ENCODE results near the gene KRT12. TPM values are rescaled to one million over a fixed set of nuclear protein-coding genes. Genes with fewer than 3 reads are reported as not detected.
"Not testable (repeated sequence)": the region's sequence is repeated elsewhere in the genome, so short reads cannot be mapped to it uniquely, and the experiment has no call there.

KRT12 gene
- total RNA-seq, 5 donors from 2014 or later (not counting 1 experiment from before 2014, with no cell fraction given): 0.10 TPM; not detected in 4

GRCh38 chr17:40817103-40817682 lies 49.8 kb downstream of the KRT12 start:
- Mint-ChIP-seq H3K4me3 (peak overlapping the region; percentile 49 to 59 (median 56)), H3K27ac (no peak overlapping the region), H3K27me3 (peaks cover 22 to 28% of the 10 kb centered on the region in 2 donors), H3K36me3 (peaks cover 28% of the 10 kb centered on the region), H3K9me3 (peaks cover 0 to 6% (median 0%) of the 10 kb centered on the region in 3 donors), H3K4me1 (peaks cover 20 to 31% (median 27%) of the 10 kb centered on the region in 3 donors)
- peaks cover 6 to 10% of the 10 kb centered on the region in 2 experiments for H3K4me1 ChIP-seq (ENCODE audit: control insufficient read depth in 1 of 2, extremely low read depth in 1 of 2, insufficient read depth in 2 of 2, low read length in 2 of 2)
- POLR2A ChIA-PET: interaction anchor here in 1 of 2 donors (0.5 kb wide), 1 partner anchor 855 kb away, joined by 3 read pairs; no protein-coding TSS in a partner anchor
- no peak for DNase-seq
- no peak overlapping the region for H3K27ac ChIP-seq (ENCODE audit: low read length)
- no peaks in the 10 kb centered on the region for H3K9me3 ChIP-seq
- CTCF ChIA-PET: no interaction called here
- no peak for ATAC-seq (replicated peaks in 1 of 4)
- H3K4me3 ChIP-seq (ENCODE audit: control insufficient read depth in 1 of 2, extremely low read depth in 1 of 2, low read length in 1 of 2): no peak overlapping the region
- WGBS (ENCODE audit: insufficient coverage): 100% methylated on average over 1 of the region's 4 CpGs
- H3K27me3 ChIP-seq (replicated peaks in 1 of 2; ENCODE audit: control insufficient read depth in 2 of 2, extremely low read depth in 1 of 2, insufficient read depth in 2 of 2, low read length in 1 of 2): peaks cover 2 to 5% of the 10 kb centered on the region in 2 experiments
- peaks cover 0 to 7% of the 10 kb centered on the region in 2 donors for H3K36me3 ChIP-seq (ENCODE audit: control insufficient read depth in 2 of 2, extremely low read depth in 1 of 2, insufficient read depth in 1 of 2, low read length in 1 of 2)

DNA sequence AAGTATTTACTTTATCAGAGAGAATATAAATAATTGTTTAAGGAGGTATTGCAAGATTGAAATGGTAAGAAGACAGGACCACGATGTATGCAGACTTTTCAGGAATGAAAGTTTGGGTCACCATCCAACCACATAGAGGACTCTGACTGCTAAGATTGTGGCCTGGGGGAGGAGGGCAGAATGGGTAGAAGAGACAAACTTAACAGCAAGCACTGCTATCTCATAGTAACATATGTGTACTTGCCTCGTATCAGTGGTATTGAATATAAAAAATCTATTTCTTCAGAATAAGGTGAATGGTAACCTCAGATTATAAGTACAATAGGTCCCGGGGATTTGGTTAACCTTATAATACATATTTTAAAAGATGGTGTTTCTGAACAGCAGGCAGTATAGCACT lies 50.5 kb downstream of the KRT12 start:
- H3K4me1 ChIP-seq (ENCODE audit: control insufficient read depth in 1 of 2, extremely low read depth in 1 of 2, insufficient read depth in 2 of 2, low read length in 2 of 2): peaks cover 6 to 10% of the 10 kb centered on the region in 2 experiments
- Mint-ChIP-seq H3K4me3 (peak overlapping the region in 2 of 3 donors; percentile 49 to 59), H3K36me3 (peaks cover 26% of the 10 kb centered on the region), H3K4me1 (peaks cover 20 to 31% (median 27%) of the 10 kb centered on the region in 3 donors), H3K27ac (no peak overlapping the region), H3K9me3 (peaks cover 0 to 6% (median 0%) of the 10 kb centered on the region in 3 donors), H3K27me3 (peaks cover 28 to 34% of the 10 kb centered on the region in 2 donors)
- no CpG with 5 or more reads among the region's 3 CpGs for WGBS (ENCODE audit: insufficient coverage)
- H3K4me3 ChIP-seq (ENCODE audit: control insufficient read depth in 1 of 2, extremely low read depth in 1 of 2, low read length in 1 of 2): no peak overlapping the region
- POLR2A ChIA-PET: interaction anchor here (0.5 to 0.7 kb wide), 2 partner anchors 856 to 874 kb away, joined by 3 to 11 read pairs; no protein-coding TSS in a partner anchor
- ATAC-seq (replicated peaks in 1 of 4) (no peak), DNase-seq (no peak)
- CTCF ChIA-PET: interaction anchor here (0.6 to 0.7 kb wide), 2 partner anchors 191 to 832 kb away, joined by 3 to 4 read pairs; no protein-coding TSS in a partner anchor
- peaks cover 2 to 4% of the 10 kb centered on the region in 2 experiments for H3K27me3 ChIP-seq (replicated peaks in 1 of 2; ENCODE audit: control insufficient read depth in 2 of 2, extremely low read depth in 1 of 2, insufficient read depth in 2 of 2, low read length in 1 of 2)
- H3K27ac ChIP-seq (ENCODE audit: low read length): no peak overlapping the region
- peaks cover 0 to 6% of the 10 kb centered on the region in 2 donors for H3K36me3 ChIP-seq (ENCODE audit: control insufficient read depth in 2 of 2, extremely low read depth in 1 of 2, insufficient read depth in 1 of 2, low read length in 1 of 2)
- H3K9me3 ChIP-seq: no peaks in the 10 kb centered on the region

DNA sequence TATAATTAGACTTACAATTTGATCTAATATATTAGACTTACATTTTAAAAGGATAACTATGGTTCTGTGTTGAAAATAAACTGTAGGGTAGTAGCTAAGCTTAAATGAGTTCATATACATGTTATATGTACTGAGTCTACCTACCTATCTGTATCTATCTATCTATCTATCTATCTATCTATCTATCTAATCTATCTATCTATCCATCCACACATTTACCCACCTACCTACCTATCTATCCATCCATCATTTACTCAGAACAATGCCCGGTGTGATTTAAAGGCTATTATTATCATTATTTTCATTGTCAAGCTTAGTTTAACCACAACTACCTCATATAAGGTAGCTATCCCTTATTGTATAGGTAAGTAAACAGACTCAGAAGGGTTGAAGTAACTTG lies 51.6 kb downstream of the KRT12 start:
- WGBS (ENCODE audit: insufficient coverage): no CpG with 5 or more reads among the region's 1 CpG
- no peak overlapping the region for H3K27ac Mint-ChIP-seq
- H3K9me3 Mint-ChIP-seq: peaks cover 0 to 5% (median 0%) of the 10 kb centered on the region in 3 donors
- Histone ChIP-seq H3K27me3 (replicated peaks in 1 of 2; ENCODE audit: control insufficient read depth in 2 of 2, extremely low read depth in 1 of 2, insufficient read depth in 2 of 2, low read length in 1 of 2) (peaks cover 2 to 4% of the 10 kb centered on the region in 2 experiments), H3K27ac (ENCODE audit: low read length) (no peak overlapping the region), H3K4me1 (ENCODE audit: control insufficient read depth in 1 of 2, extremely low read depth in 1 of 2, insufficient read depth in 2 of 2, low read length in 2 of 2) (peaks cover 6 to 10% of the 10 kb centered on the region in 2 experiments), H3K4me3 (ENCODE audit: control insufficient read depth in 1 of 2, extremely low read depth in 1 of 2, low read length in 1 of 2) (no peak overlapping the region), H3K36me3 (ENCODE audit: control insufficient read depth in 2 of 2, extremely low read depth in 1 of 2, insufficient read depth in 1 of 2, low read length in 1 of 2) (peaks cover 0 to 6% of the 10 kb centered on the region in 2 donors), H3K9me3 (no peaks in the 10 kb centered on the region)
- peaks cover 20 to 29% (median 25%) of the 10 kb centered on the region in 3 donors for H3K4me1 Mint-ChIP-seq
- ChIA-PET POLR2A (interaction anchor here in 1 of 2 donors (0.8 kb wide), 1 partner anchor 873 kb away, joined by 6 read pairs; no protein-coding TSS in a partner anchor), CTCF (interaction anchor here in 1 of 2 donors (1.2 kb wide), 1 partner anchor 848 kb away, joined by 4 read pairs; no protein-coding TSS in a partner anchor)
- no peak overlapping the region for H3K4me3 Mint-ChIP-seq
- H3K27me3 Mint-ChIP-seq: peaks cover 36 to 41% of the 10 kb centered on the region in 2 donors
- ATAC-seq (replicated peaks in 1 of 4) (no peak), DNase-seq (no peak)
- peaks cover 24% of the 10 kb centered on the region for H3K36me3 Mint-ChIP-seq

GRCh38 chr17:40814657-40815056 lies 52.4 kb downstream of the KRT12 start:
- no CpG with 5 or more reads among the region's 3 CpGs for WGBS (ENCODE audit: insufficient coverage)
- not testable (repeated sequence) for ATAC-seq (replicated peaks in 1 of 4)
- CTCF ChIA-PET: interaction anchor here in 1 of 2 donors (1.2 kb wide), 1 partner anchor 848 kb away, joined by 4 read pairs; no protein-coding TSS in a partner anchor

GRCh38 chr17:40813804-40814203 lies 53.2 kb downstream of the KRT12 start:
- Histone ChIP-seq H3K27me3 (replicated peaks in 1 of 2; ENCODE audit: control insufficient read depth in 2 of 2, extremely low read depth in 1 of 2, insufficient read depth in 2 of 2, low read length in 1 of 2) (peaks cover 2 to 4% of the 10 kb centered on the region in 2 experiments), H3K4me1 (ENCODE audit: control insufficient read depth in 1 of 2, extremely low read depth in 1 of 2, insufficient read depth in 2 of 2, low read length in 2 of 2) (peaks cover 0 to 3% of the 10 kb centered on the region in 2 experiments), H3K27ac (ENCODE audit: low read length) (no peak overlapping the region), H3K9me3 (no peaks in the 10 kb centered on the region), H3K4me3 (ENCODE audit: control insufficient read depth in 1 of 2, extremely low read depth in 1 of 2, low read length in 1 of 2) (no peak overlapping the region), H3K36me3 (ENCODE audit: control insufficient read depth in 2 of 2, extremely low read depth in 1 of 2, insufficient read depth in 1 of 2, low read length in 1 of 2) (peaks cover 0 to 6% of the 10 kb centered on the region in 2 donors)
- ChIA-PET POLR2A (no interaction called here), CTCF (no interaction called here)
- H3K27me3 Mint-ChIP-seq: peaks cover 46 to 54% of the 10 kb centered on the region in 2 donors
- H3K36me3 Mint-ChIP-seq: peaks cover 20% of the 10 kb centered on the region
- H3K4me3 Mint-ChIP-seq: no peak overlapping the region
- H3K27ac Mint-ChIP-seq: no peak overlapping the region
- DNase-seq (no peak), ATAC-seq (replicated peaks in 1 of 4) (no peak)
- no CpG with 5 or more reads among the region's 4 CpGs for WGBS (ENCODE audit: insufficient coverage)
- no peaks in the 10 kb centered on the region for H3K9me3 Mint-ChIP-seq
- peaks cover 9 to 14% (median 12%) of the 10 kb centered on the region in 3 donors for H3K4me1 Mint-ChIP-seq

More at GRCh38 chr17:40814657-40815056, 52.4 kb downstream of the KRT12 start:
- POLR2A ChIA-PET; H3K4me3 Mint-ChIP-seq; H3K4me1 ChIP-seq (ENCODE audit: control insufficient read depth in 1 of 2, extremely low read depth in 1 of 2, insufficient read depth in 2 of 2, low read length in 2 of 2); H3K9me3 Mint-ChIP-seq; DNase-seq; H3K36me3 ChIP-seq (ENCODE audit: control insufficient read depth in 2 of 2, extremely low read depth in 1 of 2, insufficient read depth in 1 of 2, low read length in 1 of 2); H3K9me3 ChIP-seq; H3K4me3 ChIP-seq (ENCODE audit: control insufficient read depth in 1 of 2, extremely low read depth in 1 of 2, low read length in 1 of 2); H3K27ac ChIP-seq (ENCODE audit: low read length); H3K27me3 ChIP-seq (replicated peaks in 1 of 2; ENCODE audit: control insufficient read depth in 2 of 2, extremely low read depth in 1 of 2, insufficient read depth in 2 of 2, low read length in 1 of 2); H3K27ac Mint-ChIP-seq: not testable (repeated sequence)
- Mint-ChIP-seq H3K4me1 (peaks cover 14 to 22% (median 18%) of the 10 kb centered on the region in 3 donors), H3K36me3 (peaks cover 20% of the 10 kb centered on the region), H3K27me3 (peaks cover 44 to 48% of the 10 kb centered on the region in 2 donors)

GRCh38 chr17:40812639-40813038 lies 54.4 kb downstream of the KRT12 start:
- no peak overlapping the region for H3K4me3 Mint-ChIP-seq
- no peak for DNase-seq
- Histone ChIP-seq H3K27ac (ENCODE audit: low read length) (no peak overlapping the region), H3K4me3 (ENCODE audit: control insufficient read depth in 1 of 2, extremely low read depth in 1 of 2, low read length in 1 of 2) (no peak overlapping the region), H3K4me1 (ENCODE audit: control insufficient read depth in 1 of 2, extremely low read depth in 1 of 2, insufficient read depth in 2 of 2, low read length in 2 of 2) (no peaks in the 10 kb centered on the region), H3K9me3 (no peaks in the 10 kb centered on the region), H3K36me3 (ENCODE audit: control insufficient read depth in 2 of 2, extremely low read depth in 1 of 2, insufficient read depth in 1 of 2, low read length in 1 of 2) (peaks cover 0 to 6% of the 10 kb centered on the region in 2 donors), H3K27me3 (replicated peaks in 1 of 2; ENCODE audit: control insufficient read depth in 2 of 2, extremely low read depth in 1 of 2, insufficient read depth in 2 of 2, low read length in 1 of 2) (peaks cover 2 to 7% of the 10 kb centered on the region in 2 experiments)
- peaks cover 13% of the 10 kb centered on the region for H3K36me3 Mint-ChIP-seq
- no peak for ATAC-seq (replicated peaks in 1 of 4)
- CTCF ChIA-PET: interaction anchor here in 1 of 2 donors (0.8 to 1.2 kb wide), 2 partner anchors 848 to 853 kb away, joined by 3 to 6 read pairs; no protein-coding TSS in a partner anchor
- POLR2A ChIA-PET: no interaction called here
- peaks cover 51 to 65% of the 10 kb centered on the region in 2 donors for H3K27me3 Mint-ChIP-seq
- 86% methylated on average over 1 of the region's 3 CpGs for WGBS (ENCODE audit: insufficient coverage)
- no peaks in the 10 kb centered on the region for H3K9me3 Mint-ChIP-seq
- no peak overlapping the region for H3K27ac Mint-ChIP-seq
- peaks cover 2 to 7% (median 5%) of the 10 kb centered on the region in 3 donors for H3K4me1 Mint-ChIP-seq
